Mesodermal cell (in vitro differentiated cells): Measurements from ENCODE around the gene VEGFA.

Experiments
- H3K27ac ChIP-seq: 2 replicates; pipeline ENCODE4 v1.7.0; 2013; ENCODE audit warnings: mild to moderate bottlenecking, low read depth, low read length, moderate library complexity; ENCODE audit not compliant: severe bottlenecking
- H3K36me3 ChIP-seq: 2 replicates; pipeline ENCODE4 v1.7.1; 2013; ENCODE audit warnings: mild to moderate bottlenecking, low read length, moderate library complexity; ENCODE audit not compliant: control insufficient read depth, insufficient read depth
- H3K4me1 ChIP-seq: one replicate; pipeline ENCODE4 v1.7.1; 2013; ENCODE audit warnings: mild to moderate bottlenecking, low read length; ENCODE audit not compliant: insufficient read depth, control insufficient read depth, poor library complexity, severe bottlenecking
- H3K4me3 ChIP-seq: 2 replicates; pipeline ENCODE4 v1.7.0; 2013; ENCODE audit warnings: low read length, control low read depth, mild to moderate bottlenecking; ENCODE audit not compliant: insufficient read depth, poor library complexity, severe bottlenecking; ENCODE audit errors: extremely low read depth
- H3K9me3 ChIP-seq: 2 replicates; pipeline ENCODE4 v1.7.1; 2013; ENCODE audit warnings: mild to moderate bottlenecking, low read length, moderate library complexity; ENCODE audit not compliant: control insufficient read depth
- whole genome bisulfite sequencing, 2 experiments: methylation state at CpG; one replicate each; pipeline ENCODE4 v1.1.5; 2013; ENCODE audit warnings: missing lambda C conversion rate in 2 of 2; ENCODE audit not compliant: insufficient coverage in 2 of 2; 5-methylcytosine and 5-hydroxymethylcytosine counted together

The VEGFA gene

DNA sequence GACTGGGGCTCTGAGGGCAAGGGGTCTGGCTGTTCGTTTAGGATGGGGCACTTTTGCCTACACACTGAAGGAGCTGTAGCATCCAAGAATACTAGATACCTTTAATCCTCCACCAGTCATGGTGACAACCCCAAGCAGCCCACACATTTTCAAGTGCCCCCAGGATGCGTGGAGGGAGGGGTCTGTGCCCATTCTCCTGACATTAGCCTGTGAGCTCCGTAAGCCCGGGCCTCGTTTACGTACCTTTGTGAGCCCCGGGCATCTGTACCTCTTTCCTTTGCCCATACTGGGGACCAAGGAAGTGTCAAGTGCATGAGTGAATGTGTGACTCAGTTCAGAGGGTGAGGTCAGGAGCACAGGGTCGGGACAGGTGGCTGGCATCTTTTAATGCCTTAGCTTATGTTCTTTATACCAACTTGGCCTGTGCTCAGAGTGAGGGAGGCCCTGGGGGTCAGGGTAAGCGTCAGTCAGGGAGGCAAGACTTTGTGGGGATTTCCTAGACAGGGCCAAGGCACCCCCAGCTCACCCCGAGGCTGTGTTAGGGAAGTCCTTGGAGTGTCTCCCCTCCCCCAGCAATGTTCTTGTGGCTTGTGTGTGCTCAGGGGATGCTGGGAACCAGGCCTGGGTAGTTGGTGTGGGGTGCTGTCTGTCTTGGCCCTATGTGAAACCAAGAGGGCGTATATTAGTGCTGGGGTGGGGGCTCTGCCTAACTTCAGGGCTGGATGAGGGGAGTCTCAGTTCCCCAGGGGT is 12.9 kb downstream of the VEGFA start:
- no peak overlapping the region for H3K4me3 ChIP-seq
- 92 to 97% methylated on average over 8 to 11 of the region's 11 CpGs for WGBS, 2 experiments
- H3K9me3 ChIP-seq: no peaks in the 10 kb centered on the region
- no peaks in the 10 kb centered on the region for H3K4me1 ChIP-seq
- peaks cover 76% of the 10 kb centered on the region for H3K36me3 ChIP-seq
- no peak overlapping the region for H3K27ac ChIP-seq

DNA sequence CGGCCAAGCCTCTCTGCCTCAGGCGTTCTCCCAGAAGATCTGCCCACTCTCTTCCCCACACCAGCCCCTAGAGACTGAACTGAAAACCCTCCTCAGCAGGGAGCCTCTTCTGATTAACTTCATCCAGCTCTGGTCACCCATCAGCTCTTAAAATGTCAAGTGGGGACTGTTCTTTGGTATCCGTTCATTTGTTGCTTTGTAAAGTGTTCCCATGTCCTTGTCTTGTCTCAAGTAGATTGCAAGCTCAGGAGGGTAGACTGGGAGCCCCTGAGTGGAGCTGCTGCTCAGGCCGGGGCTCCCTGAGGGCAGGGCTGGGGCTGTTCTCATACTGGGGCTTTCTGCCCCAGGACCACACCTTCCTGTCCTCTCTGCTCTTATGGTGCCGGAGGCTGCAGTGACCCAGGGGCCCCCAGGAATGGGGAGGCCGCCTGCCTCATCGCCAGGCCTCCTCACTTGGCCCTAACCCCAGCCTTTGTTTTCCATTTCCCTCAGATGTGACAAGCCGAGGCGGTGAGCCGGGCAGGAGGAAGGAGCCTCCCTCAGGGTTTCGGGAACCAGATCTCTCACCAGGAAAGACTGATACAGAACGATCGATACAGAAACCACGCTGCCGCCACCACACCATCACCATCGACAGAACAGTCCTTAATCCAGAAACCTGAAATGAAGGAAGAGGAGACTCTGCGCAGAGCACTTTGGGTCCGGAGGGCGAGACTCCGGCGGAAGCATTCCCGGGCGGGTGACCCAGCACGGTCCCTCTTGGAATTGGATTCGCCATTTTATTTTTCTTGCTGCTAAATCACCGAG is 14.2 kb downstream of the VEGFA start:
- Histone ChIP-seq H3K4me3 (no peak overlapping the region), H3K4me1 (no peaks in the 10 kb centered on the region), H3K9me3 (no peaks in the 10 kb centered on the region), H3K36me3 (peaks cover 64% of the 10 kb centered on the region), H3K27ac (no peak overlapping the region)
- WGBS, 2 experiments: 94 to 98% methylated on average over 13 to 18 of the region's 26 CpGs

DNA sequence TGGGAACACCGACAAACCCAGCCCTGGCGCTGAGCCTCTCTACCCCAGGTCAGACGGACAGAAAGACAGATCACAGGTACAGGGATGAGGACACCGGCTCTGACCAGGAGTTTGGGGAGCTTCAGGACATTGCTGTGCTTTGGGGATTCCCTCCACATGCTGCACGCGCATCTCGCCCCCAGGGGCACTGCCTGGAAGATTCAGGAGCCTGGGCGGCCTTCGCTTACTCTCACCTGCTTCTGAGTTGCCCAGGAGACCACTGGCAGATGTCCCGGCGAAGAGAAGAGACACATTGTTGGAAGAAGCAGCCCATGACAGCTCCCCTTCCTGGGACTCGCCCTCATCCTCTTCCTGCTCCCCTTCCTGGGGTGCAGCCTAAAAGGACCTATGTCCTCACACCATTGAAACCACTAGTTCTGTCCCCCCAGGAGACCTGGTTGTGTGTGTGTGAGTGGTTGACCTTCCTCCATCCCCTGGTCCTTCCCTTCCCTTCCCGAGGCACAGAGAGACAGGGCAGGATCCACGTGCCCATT is 15.3 kb downstream of the VEGFA start:
- Histone ChIP-seq H3K27ac (no peak overlapping the region), H3K4me3 (no peak overlapping the region), H3K4me1 (no peaks in the 10 kb centered on the region), H3K36me3 (peaks cover 54% of the 10 kb centered on the region), H3K9me3 (no peaks in the 10 kb centered on the region)
- WGBS, 2 experiments: 93 to 97% methylated on average over 10 to 11 of the region's 14 CpGs

DNA sequence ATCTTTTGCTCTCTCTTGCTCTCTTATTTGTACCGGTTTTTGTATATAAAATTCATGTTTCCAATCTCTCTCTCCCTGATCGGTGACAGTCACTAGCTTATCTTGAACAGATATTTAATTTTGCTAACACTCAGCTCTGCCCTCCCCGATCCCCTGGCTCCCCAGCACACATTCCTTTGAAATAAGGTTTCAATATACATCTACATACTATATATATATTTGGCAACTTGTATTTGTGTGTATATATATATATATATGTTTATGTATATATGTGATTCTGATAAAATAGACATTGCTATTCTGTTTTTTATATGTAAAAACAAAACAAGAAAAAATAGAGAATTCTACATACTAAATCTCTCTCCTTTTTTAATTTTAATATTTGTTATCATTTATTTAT is 15.9 kb downstream of the VEGFA start:
- H3K36me3 ChIP-seq: peaks cover 48% of the 10 kb centered on the region
- no peaks in the 10 kb centered on the region for H3K9me3 ChIP-seq
- no peak overlapping the region for H3K27ac ChIP-seq
- WGBS, 2 experiments: 90 to 100% methylated on average over 1 to 2 of the region's 3 CpGs
- no peaks in the 10 kb centered on the region for H3K4me1 ChIP-seq
- no peak overlapping the region for H3K4me3 ChIP-seq

DNA sequence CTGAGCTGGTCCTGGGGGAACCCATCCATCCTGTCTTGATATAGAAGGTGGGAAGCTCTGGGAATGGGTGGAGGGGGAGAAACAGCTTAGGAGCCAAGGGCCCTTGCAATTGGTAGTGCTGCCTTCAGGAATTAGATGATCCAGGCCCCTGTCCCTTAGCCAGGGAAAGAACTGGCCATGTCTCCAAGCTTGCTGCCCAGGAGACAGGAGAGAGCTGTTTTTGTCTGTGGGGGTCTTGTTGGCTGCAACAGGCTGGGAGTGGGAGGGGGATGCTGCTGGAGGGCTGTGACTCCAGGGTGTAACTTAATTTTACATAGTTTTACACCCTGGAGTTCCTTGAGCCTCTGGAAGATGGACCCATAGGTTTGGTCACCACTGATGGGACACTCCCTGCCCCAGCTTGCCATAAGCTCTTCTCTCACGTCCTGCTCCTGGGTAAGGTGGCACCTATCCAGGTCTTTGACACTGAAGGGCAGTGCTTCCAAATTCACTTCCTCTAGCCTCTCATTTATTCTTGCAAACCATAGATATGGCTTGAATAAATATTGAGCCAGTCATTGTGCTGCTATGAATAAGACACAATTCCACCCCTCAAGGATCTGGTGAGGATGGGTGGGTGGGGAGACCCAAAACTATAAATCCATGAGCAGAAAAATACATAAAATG is 16.8 kb downstream of the VEGFA start:
- no peak overlapping the region for H3K4me3 ChIP-seq
- H3K27ac ChIP-seq: no peak overlapping the region
- 100% methylated on average over 1 of the region's 1 CpG; no CpG with 5 or more reads in 1 of the 2 experiments for WGBS, 2 experiments

DNA sequence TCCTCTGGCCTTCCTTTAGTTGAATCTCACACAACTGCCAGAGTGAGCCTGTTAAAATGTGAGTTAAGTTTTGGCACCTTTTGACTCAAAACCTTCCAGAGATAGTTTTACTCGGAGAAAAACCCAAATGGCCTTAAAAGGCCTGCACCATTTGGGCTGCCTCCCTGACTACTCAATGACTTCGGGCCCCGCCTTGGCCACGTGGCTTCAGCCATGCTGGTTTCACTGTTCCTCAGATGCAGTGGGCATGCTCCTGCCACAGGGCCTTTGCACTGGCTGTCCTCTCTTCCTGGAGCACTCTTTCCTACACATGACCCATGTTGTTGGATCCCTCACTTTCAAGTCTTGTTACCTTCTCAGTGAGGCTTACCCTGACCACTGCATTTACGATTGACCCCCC is 18.3 kb downstream of the VEGFA start:
- no peak overlapping the region for H3K4me3 ChIP-seq
- H3K9me3 ChIP-seq: no peaks in the 10 kb centered on the region
- no peaks in the 10 kb centered on the region for H3K4me1 ChIP-seq
- no peak overlapping the region for H3K27ac ChIP-seq
- peaks cover 26% of the 10 kb centered on the region for H3K36me3 ChIP-seq
- 95 to 100% methylated on average over 5 of the region's 5 CpGs for WGBS, 2 experiments

More for the DNA sequence above, 16.8 kb downstream of the VEGFA start:
- Histone ChIP-seq H3K36me3 (peaks cover 40% of the 10 kb centered on the region), H3K4me1 (no peaks in the 10 kb centered on the region), H3K9me3 (no peaks in the 10 kb centered on the region)

DNA sequence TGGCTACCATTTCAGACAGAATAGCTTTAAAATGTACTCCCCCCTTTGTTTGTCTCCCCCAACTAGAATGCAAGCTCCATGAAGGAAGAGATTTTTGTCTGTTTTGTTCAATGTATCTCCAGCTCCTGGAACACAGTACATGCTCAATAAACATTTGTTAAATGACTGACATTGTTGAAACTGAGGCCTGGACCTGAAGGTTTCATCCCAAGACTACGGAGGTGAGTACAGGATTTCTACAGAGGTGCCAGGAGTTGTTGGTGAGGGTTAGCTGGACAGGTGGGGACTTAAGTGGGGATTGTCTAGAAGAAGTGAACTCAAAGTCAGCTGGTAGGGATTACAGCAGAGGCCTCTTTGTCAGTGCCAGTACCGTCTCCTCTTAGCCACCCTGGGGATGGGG is 19.4 kb downstream of the VEGFA start:
- Histone ChIP-seq H3K27ac (no peak overlapping the region), H3K36me3 (peaks cover 18% of the 10 kb centered on the region), H3K4me3 (no peak overlapping the region), H3K4me1 (no peaks in the 10 kb centered on the region), H3K9me3 (no peaks in the 10 kb centered on the region)
- WGBS, 2 experiments: 87 to 92% methylated on average over 2 of the region's 2 CpGs

DNA sequence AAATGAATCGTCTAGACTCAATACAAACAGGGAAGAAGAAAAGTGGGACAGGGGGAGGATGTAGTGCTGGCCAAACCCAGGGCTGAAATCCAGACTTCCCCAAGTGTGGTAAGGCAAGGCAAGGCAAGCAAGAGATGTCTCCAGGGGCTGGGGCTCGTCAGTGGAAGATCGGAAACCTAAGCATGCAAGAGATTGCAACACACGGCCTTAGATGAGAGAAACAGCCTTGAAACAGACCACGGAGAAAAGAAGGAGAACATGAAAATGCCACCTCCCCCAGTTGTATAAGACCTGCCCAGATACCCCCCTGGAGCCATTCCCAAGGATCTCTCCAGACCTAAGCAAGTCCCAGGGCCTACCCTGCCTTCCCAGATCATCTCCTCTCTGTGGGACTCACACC is 20.0 kb downstream of the VEGFA start:
- Histone ChIP-seq H3K4me1 (no peaks in the 10 kb centered on the region), H3K27ac (no peak overlapping the region), H3K36me3 (peaks cover 13% of the 10 kb centered on the region), H3K9me3 (no peaks in the 10 kb centered on the region), H3K4me3 (no peak overlapping the region)
- WGBS, 2 experiments: 93 to 94% methylated on average over 4 of the region's 5 CpGs

DNA sequence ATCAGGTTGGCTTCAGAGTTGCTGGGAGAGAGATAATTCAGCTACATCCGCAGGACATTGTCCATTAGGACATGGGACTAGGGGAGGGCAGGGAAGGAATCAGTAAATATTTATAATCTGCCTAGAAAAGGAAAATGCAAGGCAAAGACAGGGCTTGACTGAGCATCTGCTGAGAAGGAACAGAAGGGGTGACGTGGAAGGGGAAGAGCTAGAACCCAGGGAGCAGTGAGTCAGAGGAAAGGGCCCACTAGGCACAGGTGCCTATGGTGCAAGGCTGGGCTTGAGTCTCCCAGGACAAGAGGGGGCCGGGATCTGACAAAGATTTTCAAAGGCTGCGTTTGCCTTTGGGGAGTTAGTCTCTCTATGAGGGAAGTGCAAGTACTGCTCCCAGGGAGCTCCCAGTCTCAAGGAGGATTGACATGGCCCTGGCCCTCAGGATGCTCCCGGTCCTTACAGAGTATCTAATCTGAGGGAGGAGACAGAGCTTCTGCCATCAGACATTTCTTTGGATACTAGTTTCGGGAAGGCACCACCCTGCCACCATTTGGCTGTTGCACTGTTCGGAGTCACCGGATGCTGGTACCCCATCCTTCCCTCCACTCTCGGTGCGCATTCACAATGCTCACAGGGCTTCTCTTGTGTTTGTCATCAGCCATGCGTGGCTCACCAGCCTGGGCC is 21.9 kb downstream of the VEGFA start:
- Histone ChIP-seq H3K9me3 (no peaks in the 10 kb centered on the region), H3K36me3 (no peaks in the 10 kb centered on the region), H3K4me3 (no peak overlapping the region), H3K27ac (no peak overlapping the region), H3K4me1 (no peaks in the 10 kb centered on the region)
- 78 to 79% methylated on average over 11 of the region's 11 CpGs for WGBS, 2 experiments

DNA sequence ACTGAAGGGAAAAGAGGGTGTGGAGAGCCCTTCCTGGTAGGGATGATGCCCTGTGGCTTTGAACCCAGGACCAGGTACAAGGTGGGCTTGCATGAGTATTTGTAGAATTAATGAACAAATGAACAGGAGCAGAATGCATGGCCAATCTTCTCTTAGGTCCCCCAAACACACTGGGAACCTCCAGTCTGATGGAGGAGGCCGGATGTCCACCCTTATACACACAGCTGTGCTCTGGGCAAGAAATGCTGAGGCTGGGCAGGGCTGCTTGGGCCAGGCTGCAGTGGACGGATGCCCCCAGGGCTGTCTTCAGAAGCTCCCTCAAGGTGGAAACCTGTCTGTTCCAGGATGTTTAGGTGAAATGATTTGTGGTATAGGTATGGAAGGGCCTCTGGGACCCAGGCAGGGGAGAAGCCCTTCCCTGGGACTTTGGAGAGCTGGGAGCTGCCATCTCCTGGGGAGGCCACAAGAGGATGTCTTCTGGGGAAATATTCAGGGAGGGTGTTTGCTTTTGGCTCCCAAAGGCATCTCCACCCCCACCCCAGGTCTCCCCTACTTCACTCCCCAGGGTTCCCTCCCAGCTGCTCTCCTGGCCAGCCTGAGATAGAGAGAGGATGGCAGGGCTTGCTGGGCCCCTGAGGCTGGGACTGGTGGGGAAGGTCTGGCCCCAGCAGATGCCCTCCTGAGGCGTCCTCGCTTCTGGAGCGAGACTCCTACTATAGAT is 23.3 kb downstream of the VEGFA start:
- Histone ChIP-seq H3K4me1 (no peaks in the 10 kb centered on the region), H3K36me3 (no peaks in the 10 kb centered on the region), H3K4me3 (no peak overlapping the region), H3K27ac (no peak overlapping the region), H3K9me3 (no peaks in the 10 kb centered on the region)
- WGBS, 2 experiments: 87 to 92% methylated on average over 2 to 4 of the region's 5 CpGs
